Endodermal cell (in vitro differentiated cells): ENCODE results near the gene ABCG1. TPM values are rescaled to one million over a fixed set of nuclear protein-coding genes. Genes with fewer than 3 reads are reported as not detected.

Experiments
- DNase-seq: peaks from one replicate; pipeline ENCODE4 v3.0.0-alpha.2; 2017
- H3K27ac ChIP-seq: 2 replicates; pipeline ENCODE4 v1.5.1; 2013; ENCODE audit warnings: mild to moderate bottlenecking, low read depth, low read length, moderate library complexity
- H3K27me3 ChIP-seq: 2 replicates; pipeline ENCODE4 v1.6.1; 2013; ENCODE audit warnings: mild to moderate bottlenecking, low read length, moderate library complexity; ENCODE audit not compliant: insufficient read depth, control insufficient read depth, poor library complexity, severe bottlenecking
- H3K36me3 ChIP-seq: 2 replicates; pipeline ENCODE4 v1.7.0; 2013; ENCODE audit warnings: mild to moderate bottlenecking, low read length, moderate library complexity; ENCODE audit not compliant: control insufficient read depth, insufficient read depth
- H3K4me1 ChIP-seq: one replicate; pipeline ENCODE4 v1.7.0; 2013; ENCODE audit warnings: low read length; ENCODE audit not compliant: control insufficient read depth, insufficient read depth
- H3K4me3 ChIP-seq: 2 replicates; pipeline ENCODE4 v1.5.1; 2013; ENCODE audit warnings: mild to moderate bottlenecking, low read length, moderate library complexity
- H3K9ac ChIP-seq: 2 replicates; pipeline ENCODE4 v1.6.1; 2013; ENCODE audit warnings: mild to moderate bottlenecking, low read length, moderate library complexity; ENCODE audit not compliant: poor library complexity, severe bottlenecking; ENCODE audit errors: extremely low read depth
- H3K9me3 ChIP-seq: 2 replicates; pipeline ENCODE4 v1.6.1; 2013; ENCODE audit warnings: mild to moderate bottlenecking, low read length, moderate library complexity; ENCODE audit not compliant: control insufficient read depth
- H3K27ac Mint-ChIP-seq: 2 replicates; pipeline ENCODE4 v1.8.0; 2020; ENCODE audit warnings: mixed read lengths
- H3K27me3 Mint-ChIP-seq: 2 replicates; pipeline ENCODE4 v1.8.0; 2021; ENCODE audit warnings: mild to moderate bottlenecking, mixed read lengths; ENCODE audit not compliant: insufficient read depth
- H3K36me3 Mint-ChIP-seq: 2 replicates; pipeline ENCODE4 v1.8.0; 2020; ENCODE audit warnings: low read depth, mixed read lengths
- H3K4me1 Mint-ChIP-seq: 2 replicates; pipeline ENCODE4 v1.8.0; 2020; ENCODE audit warnings: mixed read lengths
- H3K4me3 Mint-ChIP-seq: 2 replicates; pipeline ENCODE4 v1.8.0; 2020; ENCODE audit warnings: mild to moderate bottlenecking, moderate library complexity, mixed read lengths
- H3K9me3 Mint-ChIP-seq: 2 replicates; pipeline ENCODE4 v1.8.0; 2020; ENCODE audit warnings: mild to moderate bottlenecking, mixed read lengths
- WGBS, 2 experiments: methylation state at CpG; one replicate each; pipeline versions ENCODE4 v1.1.5 to v1.1.7; 2013; ENCODE audit warnings: missing lambda C conversion rate in 2 of 2, mixed read lengths in 1 of 2; ENCODE audit not compliant: insufficient coverage in 1 of 2, insufficient read length in 1 of 2; 5-methylcytosine and 5-hydroxymethylcytosine counted together
- total RNA-seq, 2 donors: library from RNA; stranded (reverse); fragmentation: NEBNext Ultra II Directional in 1 of 2; extraction: Animal tissue kit (Norgen Biotek cat#: 25700) in 1 of 2; gene quantifications; 2 replicates in 1 of 2; 3 replicates in 1 of 2; pipeline ENCODE4 v1.2.1, GENCODE V29; 2021
- TF ChIP-seq, protein P1 (sequence below): fragments of 200-600 bp; sonication (generic); conservative IDR thresholded peaks from 2 replicates; pipeline ENCODE4 v1.5.0; 2021; ENCODE audit warnings: antibody characterized with exemption, mild to moderate bottlenecking

Gene ABCG1
- total RNA-seq, 2 donors from 2014 or later = 1.6 to 5.4 TPM

- peaks cover 26% of the 10 kb centered on the region for H3K27me3 Mint-ChIP-seq
- no peak overlapping the region for H3K27ac Mint-ChIP-seq
- TF ChIP-seq, protein P1, sequence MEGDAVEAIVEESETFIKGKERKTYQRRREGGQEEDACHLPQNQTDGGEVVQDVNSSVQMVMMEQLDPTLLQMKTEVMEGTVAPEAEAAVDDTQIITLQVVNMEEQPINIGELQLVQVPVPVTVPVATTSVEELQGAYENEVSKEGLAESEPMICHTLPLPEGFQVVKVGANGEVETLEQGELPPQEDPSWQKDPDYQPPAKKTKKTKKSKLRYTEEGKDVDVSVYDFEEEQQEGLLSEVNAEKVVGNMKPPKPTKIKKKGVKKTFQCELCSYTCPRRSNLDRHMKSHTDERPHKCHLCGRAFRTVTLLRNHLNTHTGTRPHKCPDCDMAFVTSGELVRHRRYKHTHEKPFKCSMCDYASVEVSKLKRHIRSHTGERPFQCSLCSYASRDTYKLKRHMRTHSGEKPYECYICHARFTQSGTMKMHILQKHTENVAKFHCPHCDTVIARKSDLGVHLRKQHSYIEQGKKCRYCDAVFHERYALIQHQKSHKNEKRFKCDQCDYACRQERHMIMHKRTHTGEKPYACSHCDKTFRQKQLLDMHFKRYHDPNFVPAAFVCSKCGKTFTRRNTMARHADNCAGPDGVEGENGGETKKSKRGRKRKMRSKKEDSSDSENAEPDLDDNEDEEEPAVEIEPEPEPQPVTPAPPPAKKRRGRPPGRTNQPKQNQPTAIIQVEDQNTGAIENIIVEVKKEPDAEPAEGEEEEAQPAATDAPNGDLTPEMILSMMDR = no peak
- peaks cover 34% of the 10 kb centered on the region for H3K4me1 Mint-ChIP-seq
- Histone ChIP-seq H3K9ac (no peak overlapping the region), H3K36me3 (no peaks in the 10 kb centered on the region), H3K27ac (no peak overlapping the region), H3K27me3 (peaks cover 17% of the 10 kb centered on the region), H3K4me3 (no peak overlapping the region), H3K4me1 (peaks cover 5% of the 10 kb centered on the region), H3K9me3 (no peaks in the 10 kb centered on the region)
- no peaks in the 10 kb centered on the region for H3K9me3 Mint-ChIP-seq
- WGBS, 2 experiments = 92 to 93% methylated on average over 4 of the region's 4 CpGs
- no peak for DNase-seq
- H3K36me3 Mint-ChIP-seq = no peaks in the 10 kb centered on the region
- H3K4me3 Mint-ChIP-seq = no peak overlapping the region
Measured at GRCh38 chr21:42230178-42230577, 11.2 kb downstream of the ABCG1 start.

GRCh38 chr21:42230636-42231035, 11.7 kb downstream of the ABCG1 start:
- Histone ChIP-seq H3K9ac (no peak overlapping the region), H3K27me3 (peaks cover 21% of the 10 kb centered on the region), H3K9me3 (no peaks in the 10 kb centered on the region), H3K36me3 (no peaks in the 10 kb centered on the region), H3K27ac (no peak overlapping the region), H3K4me1 (peaks cover 5% of the 10 kb centered on the region), H3K4me3 (no peak overlapping the region)
- peaks cover 37% of the 10 kb centered on the region for H3K4me1 Mint-ChIP-seq
- peaks cover 30% of the 10 kb centered on the region for H3K27me3 Mint-ChIP-seq
- DNase-seq = no peak
- no peaks in the 10 kb centered on the region for H3K9me3 Mint-ChIP-seq
- H3K36me3 Mint-ChIP-seq = no peaks in the 10 kb centered on the region
- WGBS, 2 experiments = 89 to 93% methylated on average over 11 to 13 of the region's 13 CpGs
- TF ChIP-seq, protein P1 = no peak
- no peak overlapping the region for H3K4me3 Mint-ChIP-seq
- H3K27ac Mint-ChIP-seq = no peak overlapping the region

- Mint-ChIP-seq H3K9me3 (no peaks in the 10 kb centered on the region), H3K27ac (no peak overlapping the region), H3K4me1 (peaks cover 34% of the 10 kb centered on the region), H3K27me3 (peaks cover 41% of the 10 kb centered on the region), H3K4me3 (no peak overlapping the region), H3K36me3 (no peaks in the 10 kb centered on the region)
- DNase-seq = no peak
- TF ChIP-seq, protein P1 = no peak
- no peaks in the 10 kb centered on the region for H3K36me3 ChIP-seq
- no peak overlapping the region for H3K4me3 ChIP-seq
- no peak overlapping the region for H3K9ac ChIP-seq
- WGBS, 2 experiments = 94 to 99% methylated on average over 2 of the region's 2 CpGs
- peaks cover 33% of the 10 kb centered on the region for H3K27me3 ChIP-seq
- H3K27ac ChIP-seq = no peak overlapping the region
- H3K4me1 ChIP-seq = peaks cover 7% of the 10 kb centered on the region
- no peaks in the 10 kb centered on the region for H3K9me3 ChIP-seq
Measured at GRCh38 chr21:42231756-42232155, 12.8 kb downstream of the ABCG1 start.
